HL-60 (cell line): ENCODE results near the gene RPS6KC1.
A peak's percentile ranks its signal among the peaks of the same experiment; 100 is the strongest.

Experiments used
- DNase-seq, 2 experiments: peaks; one replicate each; pipeline ENCODE4 v3.0.0-alpha.2; 2010 to 2020; ENCODE audit warnings: low read depth in 1 of 2, low spot score in 1 of 2
- H3K27ac ChIP-seq: fragments of 250-450 bp; sonication (Bioruptor Pico); replicated peaks from 2 replicates; pipeline ENCODE4 v1.5.1; 2020; ENCODE audit warnings: mild to moderate bottlenecking, moderate library complexity
- H3K27me3 ChIP-seq: fragments of 250-450 bp; sonication (Bioruptor Pico); 2 replicates; pipeline ENCODE4 v1.5.1; 2021; ENCODE audit warnings: mild to moderate bottlenecking, moderate library complexity; ENCODE audit not compliant: insufficient read depth, poor library complexity, severe bottlenecking
- H3K4me3 ChIP-seq: replicated peaks from 2 replicates; pipeline ENCODE4 v1.5.1; 2011; ENCODE audit warnings: mild to moderate bottlenecking, control low read depth, low read length; ENCODE audit not compliant: insufficient read depth
- GABPA ChIP-seq: IDR thresholded peaks from 2 replicates; pipeline ENCODE4 v1.6.1; 2012; ENCODE audit warnings: low read depth
- POLR2AphosphoS5 ChIP-seq: IDR thresholded peaks from 2 replicates; pipeline ENCODE4 v1.6.1; 2012; ENCODE audit warnings: low read depth
- SPI1 ChIP-seq: IDR thresholded peaks from 2 replicates; pipeline ENCODE4 v1.6.1; 2012; ENCODE audit warnings: low read depth, mild to moderate bottlenecking, borderline replicate concordance
- TF ChIP-seq, protein P1 (sequence below): IDR thresholded peaks from 2 replicates; pipeline ENCODE4 v1.6.1; 2012; ENCODE audit warnings: low read depth; ENCODE audit not compliant: insufficient replicate concordance
- TF ChIP-seq, protein P2 (sequence below): IDR thresholded peaks from one replicate; pipeline ENCODE4 v1.5.1; 2011; ENCODE audit warnings: low read length, control low read depth, inconsistent platforms; ENCODE audit not compliant: insufficient read depth

RPS6KC1 gene

DNA sequence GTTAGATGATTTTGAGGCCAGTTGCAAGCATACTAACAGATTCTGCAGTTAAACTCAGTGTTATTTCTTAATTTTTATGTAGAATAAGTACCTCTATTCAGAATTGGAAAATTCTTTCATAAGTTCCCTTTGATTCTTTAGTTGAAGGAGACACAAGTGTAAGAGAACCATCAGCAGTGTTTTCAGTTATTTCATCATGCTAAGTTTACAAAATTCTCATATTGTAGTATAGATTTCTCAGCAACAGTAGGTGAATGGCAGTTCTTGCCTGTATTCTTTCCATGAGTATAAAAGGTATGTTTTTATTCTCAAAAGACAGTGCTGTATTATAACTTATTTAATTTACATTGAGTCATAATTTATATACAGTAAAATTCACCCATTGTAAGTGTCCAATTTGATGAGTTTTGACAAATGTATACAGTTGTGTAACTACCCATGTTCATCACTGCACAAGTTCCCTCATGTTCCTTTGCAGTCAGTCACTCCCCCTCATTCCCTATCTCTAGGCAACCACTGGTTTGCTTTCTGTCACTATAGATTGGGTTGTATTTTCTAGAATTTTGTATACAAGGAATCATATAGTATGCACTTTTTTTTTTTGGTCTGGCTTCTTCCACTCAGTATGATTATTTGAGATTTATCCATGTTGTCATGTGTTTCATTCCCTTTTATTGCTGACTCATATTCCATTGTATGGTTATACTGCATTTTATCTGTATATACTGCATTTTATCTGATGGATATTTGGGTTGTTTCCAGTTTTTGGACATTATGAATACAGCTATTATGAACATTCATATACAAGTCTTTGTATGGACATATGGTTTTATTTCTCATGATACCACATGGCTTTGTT lies 3.9 kb downstream of the RPS6KC1 start:
- H3K27ac ChIP-seq: peak overlapping the region; percentile 62
- H3K27me3 ChIP-seq: no peaks in the 10 kb centered on the region
- DNase-seq: peak; percentile 40 to 49
- H3K4me3 ChIP-seq: no peak overlapping the region
- TF ChIP-seq, protein P1, sequence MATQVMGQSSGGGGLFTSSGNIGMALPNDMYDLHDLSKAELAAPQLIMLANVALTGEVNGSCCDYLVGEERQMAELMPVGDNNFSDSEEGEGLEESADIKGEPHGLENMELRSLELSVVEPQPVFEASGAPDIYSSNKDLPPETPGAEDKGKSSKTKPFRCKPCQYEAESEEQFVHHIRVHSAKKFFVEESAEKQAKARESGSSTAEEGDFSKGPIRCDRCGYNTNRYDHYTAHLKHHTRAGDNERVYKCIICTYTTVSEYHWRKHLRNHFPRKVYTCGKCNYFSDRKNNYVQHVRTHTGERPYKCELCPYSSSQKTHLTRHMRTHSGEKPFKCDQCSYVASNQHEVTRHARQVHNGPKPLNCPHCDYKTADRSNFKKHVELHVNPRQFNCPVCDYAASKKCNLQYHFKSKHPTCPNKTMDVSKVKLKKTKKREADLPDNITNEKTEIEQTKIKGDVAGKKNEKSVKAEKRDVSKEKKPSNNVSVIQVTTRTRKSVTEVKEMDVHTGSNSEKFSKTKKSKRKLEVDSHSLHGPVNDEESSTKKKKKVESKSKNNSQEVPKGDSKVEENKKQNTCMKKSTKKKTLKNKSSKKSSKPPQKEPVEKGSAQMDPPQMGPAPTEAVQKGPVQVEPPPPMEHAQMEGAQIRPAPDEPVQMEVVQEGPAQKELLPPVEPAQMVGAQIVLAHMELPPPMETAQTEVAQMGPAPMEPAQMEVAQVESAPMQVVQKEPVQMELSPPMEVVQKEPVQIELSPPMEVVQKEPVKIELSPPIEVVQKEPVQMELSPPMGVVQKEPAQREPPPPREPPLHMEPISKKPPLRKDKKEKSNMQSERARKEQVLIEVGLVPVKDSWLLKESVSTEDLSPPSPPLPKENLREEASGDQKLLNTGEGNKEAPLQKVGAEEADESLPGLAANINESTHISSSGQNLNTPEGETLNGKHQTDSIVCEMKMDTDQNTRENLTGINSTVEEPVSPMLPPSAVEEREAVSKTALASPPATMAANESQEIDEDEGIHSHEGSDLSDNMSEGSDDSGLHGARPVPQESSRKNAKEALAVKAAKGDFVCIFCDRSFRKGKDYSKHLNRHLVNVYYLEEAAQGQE: no peak
- TF ChIP-seq SPI1: no peak
- no peak for TF ChIP-seq POLR2AphosphoS5
- TF ChIP-seq, protein P2, sequence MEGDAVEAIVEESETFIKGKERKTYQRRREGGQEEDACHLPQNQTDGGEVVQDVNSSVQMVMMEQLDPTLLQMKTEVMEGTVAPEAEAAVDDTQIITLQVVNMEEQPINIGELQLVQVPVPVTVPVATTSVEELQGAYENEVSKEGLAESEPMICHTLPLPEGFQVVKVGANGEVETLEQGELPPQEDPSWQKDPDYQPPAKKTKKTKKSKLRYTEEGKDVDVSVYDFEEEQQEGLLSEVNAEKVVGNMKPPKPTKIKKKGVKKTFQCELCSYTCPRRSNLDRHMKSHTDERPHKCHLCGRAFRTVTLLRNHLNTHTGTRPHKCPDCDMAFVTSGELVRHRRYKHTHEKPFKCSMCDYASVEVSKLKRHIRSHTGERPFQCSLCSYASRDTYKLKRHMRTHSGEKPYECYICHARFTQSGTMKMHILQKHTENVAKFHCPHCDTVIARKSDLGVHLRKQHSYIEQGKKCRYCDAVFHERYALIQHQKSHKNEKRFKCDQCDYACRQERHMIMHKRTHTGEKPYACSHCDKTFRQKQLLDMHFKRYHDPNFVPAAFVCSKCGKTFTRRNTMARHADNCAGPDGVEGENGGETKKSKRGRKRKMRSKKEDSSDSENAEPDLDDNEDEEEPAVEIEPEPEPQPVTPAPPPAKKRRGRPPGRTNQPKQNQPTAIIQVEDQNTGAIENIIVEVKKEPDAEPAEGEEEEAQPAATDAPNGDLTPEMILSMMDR: no peak
- TF ChIP-seq GABPA: no peak

DNA sequence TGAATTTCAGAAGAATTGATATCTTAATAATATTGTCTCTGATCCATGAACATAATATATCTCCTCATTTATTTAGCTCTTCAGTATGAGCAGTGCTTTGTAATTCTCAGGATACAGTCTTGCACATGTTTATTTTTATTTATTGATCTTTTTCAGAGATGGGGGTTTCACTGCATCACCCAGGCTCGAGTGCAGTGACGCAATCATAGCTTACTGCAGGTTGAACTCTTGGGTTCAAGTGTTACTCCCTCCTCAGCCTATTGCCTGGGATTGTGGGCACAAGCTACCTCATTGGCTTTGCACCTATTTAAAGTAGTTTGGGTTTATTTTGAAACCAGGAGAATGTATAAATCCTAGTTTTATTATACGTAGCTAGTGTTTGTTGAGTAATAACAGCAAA lies 4.7 kb downstream of the RPS6KC1 start:
- TF ChIP-seq SPI1: no peak
- TF ChIP-seq, protein P1: no peak
- H3K4me3 ChIP-seq: no peak overlapping the region
- no peak for DNase-seq
- no peaks in the 10 kb centered on the region for H3K27me3 ChIP-seq
- H3K27ac ChIP-seq: peak overlapping the region; percentile 62

DNA sequence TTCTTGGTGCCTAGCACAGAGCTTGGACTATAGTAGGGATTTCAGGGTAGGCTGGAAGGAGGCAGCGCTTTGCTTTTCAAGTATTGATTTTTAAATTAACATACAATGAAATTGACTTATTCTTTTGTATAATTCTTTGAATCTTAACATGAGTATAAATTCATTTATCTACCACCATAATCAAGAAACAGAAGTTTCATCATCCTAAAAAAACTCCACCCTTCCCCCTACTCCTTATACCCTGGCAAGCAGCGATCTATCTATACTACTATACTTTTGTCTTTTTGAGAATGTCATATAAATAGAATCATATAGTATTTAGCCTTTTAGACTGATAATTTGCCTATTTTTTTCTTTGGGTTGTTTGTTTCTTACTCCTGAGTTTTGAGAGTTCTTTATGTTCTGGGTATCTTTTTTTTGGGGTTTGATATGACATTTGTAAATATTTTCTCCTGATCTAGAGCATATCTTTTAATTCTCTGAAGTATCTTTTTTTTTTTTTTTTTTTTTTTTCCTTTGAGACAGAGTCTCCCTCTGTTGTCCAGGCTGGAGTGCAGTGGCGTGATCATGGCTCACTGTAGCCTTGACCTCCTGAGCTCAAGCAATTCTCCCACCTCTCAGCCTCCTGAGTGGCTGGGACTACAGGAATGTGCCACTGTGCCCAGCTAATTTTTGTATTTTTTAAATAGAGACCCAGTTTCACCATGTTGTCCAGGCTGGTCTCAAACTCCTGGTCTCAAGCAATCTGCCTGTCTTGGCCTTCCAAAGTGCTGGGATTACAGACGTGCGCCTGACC lies 6.4 kb downstream of the RPS6KC1 start:
- TF ChIP-seq, protein P1: no peak
- no peak for TF ChIP-seq GABPA
- TF ChIP-seq SPI1: no peak
- no peak for TF ChIP-seq POLR2AphosphoS5
- TF ChIP-seq, protein P2: no peak
- Histone ChIP-seq H3K27ac (no peak overlapping the region), H3K4me3 (no peak overlapping the region), H3K27me3 (no peaks in the 10 kb centered on the region)
- no peak for DNase-seq
